ENCODE results near the gene KIF25. TPM values are rescaled to one million over a fixed set of nuclear protein-coding genes. Genes with fewer than 3 reads are reported as not detected.

Gene KIF25
- total RNA-seq, 2 donors from 2014 or later: 0.21 TPM; not detected in 1

GRCh38 chr6:168035098-168035660 is 37.7 kb downstream of the KIF25 start:
- DNase-seq: peak; percentile 35
- TF ChIP-seq, protein P1, sequence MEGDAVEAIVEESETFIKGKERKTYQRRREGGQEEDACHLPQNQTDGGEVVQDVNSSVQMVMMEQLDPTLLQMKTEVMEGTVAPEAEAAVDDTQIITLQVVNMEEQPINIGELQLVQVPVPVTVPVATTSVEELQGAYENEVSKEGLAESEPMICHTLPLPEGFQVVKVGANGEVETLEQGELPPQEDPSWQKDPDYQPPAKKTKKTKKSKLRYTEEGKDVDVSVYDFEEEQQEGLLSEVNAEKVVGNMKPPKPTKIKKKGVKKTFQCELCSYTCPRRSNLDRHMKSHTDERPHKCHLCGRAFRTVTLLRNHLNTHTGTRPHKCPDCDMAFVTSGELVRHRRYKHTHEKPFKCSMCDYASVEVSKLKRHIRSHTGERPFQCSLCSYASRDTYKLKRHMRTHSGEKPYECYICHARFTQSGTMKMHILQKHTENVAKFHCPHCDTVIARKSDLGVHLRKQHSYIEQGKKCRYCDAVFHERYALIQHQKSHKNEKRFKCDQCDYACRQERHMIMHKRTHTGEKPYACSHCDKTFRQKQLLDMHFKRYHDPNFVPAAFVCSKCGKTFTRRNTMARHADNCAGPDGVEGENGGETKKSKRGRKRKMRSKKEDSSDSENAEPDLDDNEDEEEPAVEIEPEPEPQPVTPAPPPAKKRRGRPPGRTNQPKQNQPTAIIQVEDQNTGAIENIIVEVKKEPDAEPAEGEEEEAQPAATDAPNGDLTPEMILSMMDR (IDR thresholded peaks at IDR 0.05): no peak
- H3K4me1 ChIP-seq: peaks cover 6% of the 10 kb centered on the region
- peak overlapping the region; percentile 82 for H3K27ac ChIP-seq
- H3K4me3 ChIP-seq: peak overlapping the region; percentile 34
- H3K27me3 ChIP-seq: no peaks in the 10 kb centered on the region
- H3K9me3 ChIP-seq: no peaks in the 10 kb centered on the region
- intact Hi-C loops (cut with DNase I): no loop called here
- H3K9ac ChIP-seq (ENCODE audit: low read depth in 2 of 2, low read length in 2 of 2): peak overlapping the region in 1 of 2 donors; percentile 74
- no peaks in the 10 kb centered on the region for H3K36me3 ChIP-seq

DNA sequence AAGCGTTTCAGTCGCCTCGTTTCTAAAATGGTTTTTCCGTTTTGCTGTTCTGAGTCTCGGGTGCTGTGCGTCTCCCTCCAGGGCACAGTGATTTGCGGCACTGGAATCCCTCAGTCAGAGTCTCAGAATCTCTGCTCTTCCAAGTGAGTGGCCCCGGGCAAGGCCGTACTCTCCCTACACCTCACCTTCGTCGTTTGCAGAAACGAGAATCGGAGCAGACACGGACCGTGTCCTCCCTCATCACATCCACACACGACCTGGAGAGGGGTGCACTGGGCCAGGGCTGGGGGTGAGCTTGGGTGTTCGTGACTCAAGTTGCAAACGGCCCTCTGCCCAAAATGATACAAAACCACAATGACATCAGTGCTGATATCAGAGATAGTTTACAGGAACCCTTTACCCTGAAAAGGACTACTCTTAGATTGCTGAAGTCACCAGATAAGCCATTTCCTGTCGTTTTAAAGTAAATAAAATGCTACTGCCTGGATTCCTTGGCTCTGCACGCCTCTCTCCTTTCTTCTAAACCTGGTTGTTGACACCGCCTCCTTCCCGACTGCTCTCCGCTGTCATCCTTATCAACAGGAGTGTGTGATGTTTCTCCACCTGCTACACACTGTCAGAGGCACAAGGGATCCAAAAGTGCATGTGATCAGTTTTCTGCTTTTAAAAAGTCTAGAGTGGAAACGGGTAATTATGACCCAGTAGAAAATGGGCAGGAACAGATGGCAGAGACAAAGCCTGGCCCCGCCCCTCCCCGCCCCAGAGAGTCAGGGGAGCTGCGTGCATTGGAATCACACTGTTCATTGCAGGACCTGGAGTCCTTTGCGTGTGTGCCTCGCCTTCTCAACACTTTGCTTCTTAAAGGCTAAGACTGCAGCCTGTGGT is 38.4 kb downstream of the KIF25 start:
- Histone ChIP-seq H3K4me3 (peak overlapping the region; percentile 34), H3K4me1 (peaks cover 6% of the 10 kb centered on the region), H3K36me3 (no peaks in the 10 kb centered on the region), H3K27ac (peak overlapping the region; percentile 82), H3K9ac (ENCODE audit: low read depth in 2 of 2, low read length in 2 of 2) (peak overlapping the region in 1 of 2 donors; percentile 74), H3K27me3 (no peaks in the 10 kb centered on the region), H3K9me3 (no peaks in the 10 kb centered on the region)
- intact Hi-C loops (cut with DNase I): no loop called here
- TF ChIP-seq, protein P1 (IDR thresholded peaks at IDR 0.05): no peak
- DNase-seq: peak; percentile 61

GRCh38 chr6:168037242-168037641 is 39.8 kb downstream of the KIF25 start:
- TF ChIP-seq, protein P1 (IDR thresholded peaks at IDR 0.05): no peak
- no peaks in the 10 kb centered on the region for H3K36me3 ChIP-seq
- H3K27ac ChIP-seq: no peak overlapping the region
- no peaks in the 10 kb centered on the region for H3K27me3 ChIP-seq
- DNase-seq: no peak
- H3K9me3 ChIP-seq: no peaks in the 10 kb centered on the region
- peaks cover 6% of the 10 kb centered on the region for H3K4me1 ChIP-seq
- no peak overlapping the region for H3K9ac ChIP-seq (ENCODE audit: low read depth in 2 of 2, low read length in 2 of 2)
- H3K4me3 ChIP-seq: no peak overlapping the region
- intact Hi-C loops (cut with DNase I): no loop called here

- DNase-seq: no peak
- TF ChIP-seq, protein P1 (IDR thresholded peaks at IDR 0.05): no peak
Observed at GRCh38 chr6:168037856-168038255, 40.4 kb downstream of the KIF25 start.

GRCh38 chr6:168038576-168039140 is 41.2 kb downstream of the KIF25 start:
- Histone ChIP-seq H3K9ac (ENCODE audit: low read depth in 2 of 2, low read length in 2 of 2) (no peak overlapping the region), H3K36me3 (no peaks in the 10 kb centered on the region), H3K9me3 (no peaks in the 10 kb centered on the region), H3K27ac (no peak overlapping the region), H3K4me1 (peaks cover 6% of the 10 kb centered on the region), H3K27me3 (no peaks in the 10 kb centered on the region), H3K4me3 (no peak overlapping the region)
- TF ChIP-seq, protein P1 (IDR thresholded peaks at IDR 0.05): no peak
- DNase-seq: no peak
- intact Hi-C loops (cut with DNase I): no loop called here

More at GRCh38 chr6:168037856-168038255, 40.4 kb downstream of the KIF25 start:
- H3K4me1 ChIP-seq: peaks cover 6% of the 10 kb centered on the region
- H3K27ac ChIP-seq: no peak overlapping the region
- no peaks in the 10 kb centered on the region for H3K9me3 ChIP-seq
- intact Hi-C loops (cut with DNase I): no loop called here
- H3K36me3 ChIP-seq: no peaks in the 10 kb centered on the region
- H3K27me3 ChIP-seq: no peaks in the 10 kb centered on the region
- H3K4me3 ChIP-seq: no peak overlapping the region
- no peak overlapping the region for H3K9ac ChIP-seq (ENCODE audit: low read depth in 2 of 2, low read length in 2 of 2)

Data from colonic mucosa (tissue), 4 donors.